HG03354 (cell line): ENCODE results near the gene COL2A1.
A peak's percentile ranks its signal among the peaks of the same experiment; 100 is the strongest.

Experiments used
- ATAC-seq: cut with Tn5 transposase; IDR thresholded peaks from one replicate; pipeline ENCODE4 v1.9.1; 2021; ENCODE audit warnings: mild to moderate bottlenecking; ENCODE audit not compliant: unreplicated experiment, poor library complexity, severe bottlenecking

The COL2A1 gene

DNA sequence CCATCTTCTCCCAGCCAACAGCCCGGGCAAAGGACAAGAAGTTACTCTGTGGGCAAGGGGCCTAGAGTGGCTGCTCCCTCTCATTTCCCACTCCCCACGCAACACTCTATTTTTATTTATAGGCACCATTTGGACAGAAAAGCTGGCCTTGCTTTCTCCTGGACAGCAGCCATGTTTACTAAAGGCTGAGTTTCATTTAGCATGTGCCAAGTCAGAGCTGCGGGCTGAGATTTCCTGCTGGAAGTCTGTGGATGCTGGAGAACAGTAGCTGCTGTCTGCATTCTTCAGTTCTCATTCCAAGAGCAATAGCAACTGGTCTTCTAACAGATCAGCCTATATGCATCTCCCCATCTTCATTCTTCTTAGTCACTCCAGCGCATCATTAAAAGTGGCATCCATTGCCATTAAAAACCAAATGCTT is 8.3 kb downstream of the COL2A1 start:
- ATAC-seq, result no peak

DNA sequence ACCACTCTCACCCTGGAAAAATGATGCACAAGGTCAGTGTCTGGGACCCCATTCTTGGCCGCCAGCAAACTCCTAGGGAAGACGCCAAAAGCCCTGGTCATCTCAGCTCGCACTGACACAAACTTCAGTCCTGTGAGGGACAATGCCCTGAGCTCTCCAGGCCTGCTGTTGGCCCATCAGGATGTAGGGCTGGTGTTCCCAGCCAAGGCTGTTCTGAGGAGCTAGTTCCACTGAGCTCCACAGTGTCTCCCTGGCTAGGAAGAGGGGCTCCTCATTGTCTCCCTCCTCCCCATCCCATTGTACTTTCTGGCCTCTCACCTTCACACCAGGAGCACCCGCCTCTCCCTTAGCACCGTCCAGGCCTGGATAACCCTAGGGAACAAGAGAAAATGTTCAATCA is 10.8 kb downstream of the COL2A1 start:
- no peak for ATAC-seq

DNA sequence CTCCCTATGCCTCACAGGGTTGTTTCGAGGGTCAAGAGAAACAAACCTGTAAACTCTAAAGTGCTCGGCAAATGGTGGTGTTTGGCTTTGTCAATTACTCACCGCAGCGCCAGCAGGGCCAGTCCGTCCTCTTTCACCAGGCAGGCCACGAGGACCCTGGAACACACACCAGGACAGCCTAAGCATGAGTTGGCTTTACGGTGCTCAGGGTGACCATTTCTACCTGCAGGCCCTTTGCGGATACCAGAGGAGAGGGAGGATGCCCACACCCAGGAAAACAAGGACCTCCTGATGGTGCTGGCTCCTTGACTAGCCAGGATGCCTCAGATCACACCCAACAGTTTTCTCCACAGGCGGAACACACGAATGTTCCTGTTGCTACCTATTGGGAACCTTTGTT is 11.5 kb downstream of the COL2A1 start:
- no peak for ATAC-seq

GRCh38 chr12:47991106-47992061 is 12.9 kb downstream of the COL2A1 start:
- no peak for ATAC-seq

- ATAC-seq, result peak; percentile 94
Measured at GRCh38 chr12:47990351-47991105, 13.7 kb downstream of the COL2A1 start.

DNA sequence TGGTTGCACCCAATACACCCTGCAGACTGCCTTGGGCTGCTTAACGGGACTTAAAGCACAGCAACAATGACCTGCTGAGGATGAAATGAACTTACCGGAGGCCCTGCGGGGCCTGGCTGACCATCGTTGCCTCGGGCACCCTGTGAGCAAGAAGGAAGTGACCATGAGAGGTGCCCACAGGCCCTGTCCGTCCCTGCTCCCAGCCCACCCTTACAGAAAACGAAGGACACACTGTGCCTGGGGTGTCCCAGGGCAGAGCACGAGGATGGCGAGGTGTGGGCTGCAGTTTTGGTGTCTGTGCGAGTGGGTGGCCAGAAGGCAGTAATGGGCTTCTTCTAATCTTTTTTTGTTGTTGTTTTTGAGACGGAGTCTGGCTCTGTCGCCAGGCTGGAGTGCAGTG is 14.6 kb downstream of the COL2A1 start:
- ATAC-seq, result no peak

GRCh38 chr12:47989023-47989417 is 15.3 kb downstream of the COL2A1 start:
- ATAC-seq, result no peak

DNA sequence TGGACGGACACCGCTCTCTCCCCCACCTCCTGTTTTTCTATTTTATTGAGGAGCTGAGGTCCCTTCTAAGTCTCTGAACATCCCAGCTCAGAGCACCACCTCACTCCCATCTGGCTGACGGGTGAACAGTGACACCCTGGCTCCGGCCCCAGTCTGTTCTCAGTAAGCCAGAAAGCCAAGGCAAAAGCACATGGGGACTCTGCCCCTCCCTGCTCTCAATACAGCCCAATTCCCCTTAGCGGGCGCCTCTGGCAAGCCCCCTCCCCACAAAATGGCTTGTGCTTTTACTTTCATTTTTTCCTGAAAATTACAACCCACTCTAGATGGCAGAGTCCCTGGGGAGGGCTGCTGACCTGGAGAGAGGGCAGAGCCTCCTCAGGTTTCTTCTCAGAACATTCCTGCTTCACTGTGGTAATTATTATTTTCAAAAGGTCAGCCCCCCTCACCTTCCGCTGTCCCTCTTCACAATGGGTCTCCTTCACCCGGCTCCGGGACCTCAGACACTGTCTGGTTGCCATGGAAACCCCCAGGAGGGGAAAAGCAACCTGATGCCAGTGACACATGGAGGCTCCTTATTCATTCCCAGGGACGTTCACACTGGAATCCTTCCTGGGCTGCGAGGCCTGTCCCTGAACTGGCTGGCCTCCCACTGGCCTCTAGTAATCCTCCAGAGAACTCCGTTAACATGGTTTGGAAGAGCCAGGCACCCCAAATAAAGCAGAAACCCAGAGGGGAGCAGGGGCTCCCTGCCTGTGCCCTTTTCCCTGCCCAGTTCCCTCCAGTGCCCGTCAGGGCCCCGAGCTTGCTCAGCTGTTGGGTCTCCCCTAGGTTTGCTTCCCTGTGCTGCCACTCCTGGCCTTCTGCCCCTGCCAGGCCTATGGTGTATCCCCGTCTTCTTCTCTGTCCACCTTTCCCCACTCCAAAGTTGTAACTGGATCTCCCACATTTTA is 15.9 kb downstream of the COL2A1 start:
- ATAC-seq, result no peak

GRCh38 chr12:47987411-47988072 is 16.7 kb downstream of the COL2A1 start:
- no peak for ATAC-seq

GRCh38 chr12:47986832-47987231 is 17.4 kb downstream of the COL2A1 start:
- no peak for ATAC-seq

- no peak for ATAC-seq
Measured at GRCh38 chr12:47986291-47986660, 18.0 kb downstream of the COL2A1 start.

- ATAC-seq, result no peak
Measured at GRCh38 chr12:47985596-47986290, 18.5 kb downstream of the COL2A1 start.

DNA sequence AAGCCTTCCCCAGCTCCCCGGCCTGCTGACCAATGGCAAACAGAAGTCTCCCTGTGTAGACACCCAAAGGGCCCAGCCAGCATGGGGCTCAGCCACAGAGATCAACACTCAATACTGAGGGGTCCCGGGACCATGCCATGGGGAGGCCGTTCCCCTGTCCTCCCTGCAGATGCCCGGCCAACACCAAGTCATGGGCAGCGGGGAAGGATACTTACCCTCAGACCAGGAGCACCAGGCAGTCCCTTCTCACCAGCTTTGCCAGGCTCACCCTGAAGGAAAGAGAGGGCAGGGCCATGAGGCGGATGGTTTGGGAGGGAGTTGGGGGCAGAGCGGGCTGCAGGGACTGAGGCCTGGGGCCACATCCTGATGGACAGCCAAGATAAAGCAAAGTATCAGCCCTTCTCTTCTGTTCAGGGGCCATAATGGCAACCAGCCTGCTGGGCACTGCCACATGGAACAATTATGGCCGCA is 19.9 kb downstream of the COL2A1 start:
- no peak for ATAC-seq

DNA sequence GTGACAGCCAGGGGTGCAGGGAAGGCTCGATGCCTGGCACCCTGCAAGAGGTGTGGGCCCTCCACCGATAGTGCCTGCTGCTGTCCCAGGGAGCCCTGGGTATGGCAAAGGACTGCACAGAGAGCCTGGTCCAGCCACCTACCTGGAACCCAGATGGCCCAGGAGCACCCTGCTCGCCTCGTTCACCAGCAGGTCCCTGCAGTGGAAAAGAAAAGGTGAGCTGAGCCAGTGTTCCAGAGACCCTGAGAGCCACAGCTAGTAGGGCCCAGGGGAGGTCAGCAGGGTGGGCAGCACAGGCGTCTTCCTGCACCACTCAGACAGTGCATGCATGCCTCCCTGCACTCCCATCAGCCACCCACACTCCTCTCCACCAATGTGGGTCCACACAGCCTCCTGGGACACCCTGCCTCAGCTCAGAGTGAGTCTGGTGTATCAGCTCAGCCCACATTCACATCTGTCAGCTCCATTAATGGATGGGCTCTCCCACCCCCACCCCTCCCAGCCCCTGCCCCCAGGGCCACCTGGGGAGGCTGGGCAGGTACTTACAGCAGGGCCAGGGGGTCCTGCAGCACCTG is 20.6 kb downstream of the COL2A1 start:
- ATAC-seq, result no peak

DNA sequence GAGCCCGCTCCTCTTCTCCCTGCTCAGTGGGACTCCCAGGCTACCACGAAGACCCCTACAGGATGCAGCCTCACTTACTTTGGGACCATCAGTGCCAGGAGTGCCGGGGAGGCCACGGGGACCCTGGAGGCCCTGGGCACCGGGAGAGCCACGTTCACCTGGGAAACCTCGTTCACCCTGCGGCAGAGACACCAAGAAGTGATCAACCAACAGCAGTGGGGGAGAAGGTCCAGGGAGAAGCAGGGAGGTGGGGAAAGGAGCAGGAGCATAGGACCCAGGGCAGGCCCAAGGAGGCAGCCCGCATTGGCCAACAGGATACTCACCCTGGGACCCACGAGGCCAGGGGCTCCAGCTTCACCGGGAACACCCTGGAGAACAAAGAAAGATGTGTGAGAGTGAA is 21.5 kb downstream of the COL2A1 start:
- no peak for ATAC-seq

DNA sequence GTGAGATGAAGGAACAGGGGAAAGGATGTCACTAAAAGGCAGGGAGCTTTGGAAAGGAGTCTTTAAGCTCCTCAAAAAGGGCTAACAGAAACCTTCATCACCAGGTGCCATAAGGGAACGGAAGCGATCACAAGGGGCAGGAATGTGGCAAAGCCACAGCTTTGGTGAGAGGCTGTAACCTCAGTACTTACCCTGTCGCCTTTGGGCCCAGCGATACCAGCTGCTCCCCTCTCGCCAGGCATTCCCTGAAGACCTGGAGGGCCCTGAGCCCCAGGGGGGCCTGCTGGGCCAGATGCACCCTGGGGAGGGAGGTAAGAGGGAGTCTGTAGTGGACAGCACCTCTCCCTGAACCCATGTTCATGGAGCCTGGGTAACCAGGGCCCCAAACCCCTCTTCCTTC is 22.0 kb downstream of the COL2A1 start:
- no peak for ATAC-seq

- ATAC-seq, result no peak
Measured at GRCh38 chr12:47981496-47982260, 22.6 kb downstream of the COL2A1 start.
